Ascending aorta (tissue), 2 donors: ENCODE results near the gene GAL3ST3. TPM values are rescaled to one million over a fixed set of nuclear protein-coding genes. Genes with fewer than 3 reads are reported as not detected.

Source experiments
- DNase-seq, 2 donors: peaks; one replicate each; pipeline ENCODE4 v3.0.0-alpha.2; 2019; ENCODE audit warnings: low spot score in 2 of 2
- H3K27ac ChIP-seq, 2 donors: fragments of 200-600 bp; sonication (generic); one replicate each; pipeline ENCODE4 v1.5.1; 2016 to 2017; ENCODE audit warnings: mild to moderate bottlenecking in 1 of 2
- H3K27me3 ChIP-seq: fragments of 200-600 bp; sonication (generic); one replicate; pipeline ENCODE4 v1.5.1; 2017
- H3K36me3 ChIP-seq, 2 donors: fragments of 200-600 bp; sonication (generic); one replicate each; pipeline ENCODE4 v1.5.1; 2016
- H3K4me1 ChIP-seq, 2 donors: fragments of 200-600 bp; sonication (generic); one replicate each; pipeline ENCODE4 v1.5.1; 2016 to 2017; ENCODE audit warnings: mild to moderate bottlenecking in 1 of 2
- H3K4me3 ChIP-seq, 2 donors: fragments of 200-600 bp; sonication (generic); one replicate each; pipeline ENCODE4 v1.5.1; 2016 to 2017; ENCODE audit warnings: mild to moderate bottlenecking in 1 of 2
- H3K9me3 ChIP-seq, 2 donors: fragments of 200-600 bp; sonication (generic); one replicate each; pipeline ENCODE4 v1.5.1; 2016
- CTCF ChIP-seq, 3 experiments: fragments of 200-600 bp in 2 of 3; fragments of 450-650 bp in 1 of 3; sonication (generic) in 2 of 3; IDR thresholded peaks; one replicate each; pipeline ENCODE4 v1.5.1; 2016 to 2019; ENCODE audit warnings: antibody characterized with exemption in 3 of 3, mild to moderate bottlenecking in 1 of 3, moderate library complexity in 1 of 3
- intact Hi-C: fragments of 100-400 bp; cut with DNase I; formaldehyde crosslinking; loops from one replicate; pipeline ENCODE4 v1.15.1; 2023
- total RNA-seq: library from RNA; depleted of rRNA; stranded (reverse); fragments of >200 nt; gene quantifications from one replicate; pipeline ENCODE4 v1.1.0, GENCODE V29; 2016

GAL3ST3 gene
- total RNA-seq, 1 donor from 2014 or later = not detected

DNA sequence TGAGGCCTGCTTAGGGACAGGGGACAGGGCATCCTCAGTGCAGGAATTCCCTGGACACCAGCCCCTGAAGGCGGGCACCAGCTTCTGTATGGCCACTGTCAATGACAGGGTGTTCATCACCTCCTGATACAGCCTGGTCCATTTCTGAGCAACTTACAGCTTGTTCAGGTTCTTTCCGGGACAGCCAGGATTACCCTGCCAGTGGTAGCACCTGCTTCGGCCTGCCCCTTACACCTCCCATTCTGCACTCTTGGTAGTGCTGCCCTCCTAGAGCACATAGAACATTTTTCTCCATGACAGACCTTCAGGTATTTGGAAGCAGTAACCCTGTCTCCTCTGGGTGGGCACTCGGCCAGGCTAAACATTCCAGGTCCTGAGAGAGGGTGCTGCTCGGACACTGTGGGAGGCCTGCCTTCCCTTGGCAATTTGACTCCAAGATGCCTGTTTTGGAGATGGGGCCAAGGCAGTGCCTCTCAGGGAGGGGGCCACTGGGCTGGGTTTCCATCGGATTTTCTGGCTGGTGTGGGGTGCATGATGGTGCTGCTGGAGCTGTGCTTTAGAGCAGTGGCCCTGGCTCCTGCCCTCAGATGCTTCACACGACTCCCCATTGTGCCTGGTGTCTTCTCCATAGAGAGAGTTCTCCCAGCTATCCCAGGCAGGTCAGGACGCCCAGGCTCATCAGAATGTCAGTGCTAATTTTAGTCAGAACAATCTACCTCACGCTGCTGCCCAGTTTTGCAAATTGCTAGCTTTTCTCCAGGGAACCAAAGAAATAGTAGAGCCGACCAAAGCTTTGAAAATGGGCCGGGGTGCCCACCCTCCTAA lies 1.2 kb downstream of the GAL3ST3 start:
- Histone ChIP-seq H3K9me3 (no peaks in the 10 kb centered on the region), H3K27ac (no peak overlapping the region), H3K36me3 (no peaks in the 10 kb centered on the region), H3K27me3 (no peaks in the 10 kb centered on the region), H3K4me3 (no peak overlapping the region), H3K4me1 (peaks cover 0 to 11% of the 10 kb centered on the region in 2 donors)
- intact Hi-C loops = no loop called here
- DNase-seq = no peak
- TF ChIP-seq CTCF (IDR thresholded peaks at IDR 0.05) = no peak

DNA sequence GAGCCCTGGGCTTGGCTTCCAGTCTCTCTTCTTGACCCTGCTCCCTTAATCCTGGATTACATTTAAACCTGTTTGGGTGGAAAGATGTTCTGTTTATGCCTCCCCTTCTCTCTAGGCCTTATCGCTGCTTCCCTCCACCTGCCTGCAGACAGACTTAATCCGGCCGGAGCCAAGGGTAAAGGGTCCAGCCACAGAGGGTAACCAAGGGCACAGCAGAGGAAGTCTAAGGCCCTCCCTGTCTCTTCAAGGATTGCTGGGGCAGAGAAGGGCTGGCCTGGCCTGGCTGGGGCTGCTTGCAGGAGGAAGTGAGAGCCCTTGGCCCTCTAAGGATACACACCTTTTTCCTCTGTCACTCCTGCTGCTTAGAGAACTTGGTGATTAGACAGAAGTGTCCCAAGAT lies 2.1 kb downstream of the GAL3ST3 start:
- Histone ChIP-seq H3K4me1 (peaks cover 0 to 9% of the 10 kb centered on the region in 2 donors), H3K36me3 (no peaks in the 10 kb centered on the region), H3K9me3 (no peaks in the 10 kb centered on the region), H3K27me3 (no peaks in the 10 kb centered on the region), H3K4me3 (no peak overlapping the region), H3K27ac (no peak overlapping the region)
- no peak for TF ChIP-seq CTCF (IDR thresholded peaks at IDR 0.05)
- intact Hi-C loops = no loop called here
- DNase-seq = no peak

GRCh38 chr11:66045177-66045639 lies 3.8 kb downstream of the GAL3ST3 start:
- peak in 1 of 2 donors; percentile 82 for DNase-seq
- intact Hi-C loops = no loop called here
- no peaks in the 10 kb centered on the region for H3K27me3 ChIP-seq
- no peaks in the 10 kb centered on the region for H3K36me3 ChIP-seq
- H3K27ac ChIP-seq = no peak overlapping the region
- H3K4me3 ChIP-seq = no peak overlapping the region
- H3K4me1 ChIP-seq = peaks cover 0 to 4% of the 10 kb centered on the region in 2 donors
- TF ChIP-seq CTCF (IDR thresholded peaks at IDR 0.05) = peak; percentile 81 to 91 (median 86)
- no peaks in the 10 kb centered on the region for H3K9me3 ChIP-seq

GRCh38 chr11:66044757-66045156 lies 4.2 kb downstream of the GAL3ST3 start:
- DNase-seq = no peak
- no peaks in the 10 kb centered on the region for H3K36me3 ChIP-seq
- no peak overlapping the region for H3K27ac ChIP-seq
- H3K27me3 ChIP-seq = no peaks in the 10 kb centered on the region
- intact Hi-C loops = no loop called here
- peaks cover 0 to 4% of the 10 kb centered on the region in 2 donors for H3K4me1 ChIP-seq
- H3K4me3 ChIP-seq = no peak overlapping the region
- no peaks in the 10 kb centered on the region for H3K9me3 ChIP-seq
- no peak for TF ChIP-seq CTCF (IDR thresholded peaks at IDR 0.05)

DNA sequence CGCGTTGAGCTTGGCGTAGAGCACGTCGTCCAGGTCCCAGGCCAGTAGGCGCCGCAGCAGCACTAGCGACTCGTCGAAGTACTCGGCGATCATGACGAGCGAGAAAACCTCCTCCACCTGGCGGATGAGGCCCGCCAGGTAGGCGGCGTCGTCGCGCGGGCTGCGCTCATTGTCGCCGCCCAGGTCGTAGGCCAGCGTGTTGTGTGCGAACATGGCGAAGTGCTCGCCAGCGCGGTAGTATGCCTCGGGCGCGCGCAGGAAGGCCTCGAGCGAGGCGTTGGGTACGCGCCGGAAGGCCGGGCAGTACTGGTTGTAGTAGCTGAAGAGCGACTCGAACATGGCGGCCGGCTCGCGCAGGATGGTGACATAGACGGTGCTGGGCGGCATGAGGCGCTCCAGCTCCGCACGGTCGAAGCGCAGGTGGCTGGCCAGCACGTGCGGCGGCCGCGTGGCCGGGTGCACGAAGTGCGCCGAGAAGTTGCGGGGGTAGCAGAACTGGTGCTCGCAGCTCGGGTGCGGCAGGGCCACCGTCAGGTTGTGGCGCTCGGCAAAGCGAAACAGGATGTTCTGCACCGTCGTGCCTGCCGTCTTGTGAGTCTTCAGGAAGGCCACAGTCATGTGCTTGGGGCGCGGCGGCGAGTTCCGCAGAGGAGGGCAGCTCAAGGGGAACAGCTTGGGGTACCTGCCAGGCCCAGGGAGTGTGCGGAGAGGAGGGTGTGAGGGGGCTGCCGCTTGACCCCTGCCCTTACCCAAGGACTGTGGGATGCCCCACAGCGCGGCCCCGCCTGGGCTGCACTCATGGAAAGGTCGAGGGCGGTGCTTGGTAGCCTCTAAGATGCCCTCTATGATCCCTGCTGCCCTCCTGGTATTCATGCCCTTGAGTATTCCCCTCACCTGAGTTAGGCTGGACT lies 5.7 kb downstream of the GAL3ST3 start:
- no peaks in the 10 kb centered on the region for H3K36me3 ChIP-seq
- no peak for DNase-seq
- no peaks in the 10 kb centered on the region for H3K27me3 ChIP-seq
- TF ChIP-seq CTCF (IDR thresholded peaks at IDR 0.05) = no peak
- H3K27ac ChIP-seq = no peak overlapping the region
- intact Hi-C loops = no loop called here
- H3K9me3 ChIP-seq = no peaks in the 10 kb centered on the region
- no peak overlapping the region for H3K4me3 ChIP-seq
- H3K4me1 ChIP-seq = no peaks in the 10 kb centered on the region
